HG03460 (cell line): ENCODE measurements around the gene PLCL1.
A peak's percentile ranks its signal among the peaks of the same experiment; 100 is the strongest.

Experiments
- ATAC-seq: cut with Tn5 transposase; IDR thresholded peaks from one replicate; pipeline ENCODE4 v1.9.1; 2021; ENCODE audit not compliant: unreplicated experiment

Gene PLCL1

DNA sequence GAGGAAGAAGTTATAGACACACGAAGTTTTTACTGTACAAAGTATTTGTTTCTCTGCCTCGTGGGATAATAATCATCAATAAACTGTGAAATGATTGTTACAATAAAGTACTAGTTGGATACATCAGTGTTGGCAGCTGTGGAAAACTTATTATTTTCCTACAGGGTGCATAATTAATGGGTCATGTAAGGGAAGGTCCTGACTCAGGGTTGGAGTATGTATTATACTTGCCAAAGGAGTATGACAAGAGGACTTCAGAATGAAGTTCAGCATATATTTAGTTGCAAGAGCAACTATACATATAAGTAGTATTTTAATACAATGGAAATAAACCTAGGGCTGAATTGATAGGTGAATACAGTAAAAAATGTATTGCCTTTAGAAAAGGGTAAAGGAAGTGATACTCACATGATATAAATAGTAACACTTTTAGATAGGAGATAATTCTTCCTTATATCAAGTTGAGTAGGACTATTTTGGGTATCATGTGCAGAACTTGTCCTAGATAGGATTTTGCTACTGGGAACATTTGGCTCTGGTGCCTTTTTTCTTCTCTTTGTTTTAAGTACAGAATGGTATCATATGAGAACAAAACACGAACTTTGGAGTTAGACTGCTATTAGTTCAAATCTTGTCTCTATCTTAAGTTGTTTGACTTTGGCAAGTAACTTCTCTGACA is 79.1 kb downstream of the PLCL1 start:
- ATAC-seq, result no peak

DNA sequence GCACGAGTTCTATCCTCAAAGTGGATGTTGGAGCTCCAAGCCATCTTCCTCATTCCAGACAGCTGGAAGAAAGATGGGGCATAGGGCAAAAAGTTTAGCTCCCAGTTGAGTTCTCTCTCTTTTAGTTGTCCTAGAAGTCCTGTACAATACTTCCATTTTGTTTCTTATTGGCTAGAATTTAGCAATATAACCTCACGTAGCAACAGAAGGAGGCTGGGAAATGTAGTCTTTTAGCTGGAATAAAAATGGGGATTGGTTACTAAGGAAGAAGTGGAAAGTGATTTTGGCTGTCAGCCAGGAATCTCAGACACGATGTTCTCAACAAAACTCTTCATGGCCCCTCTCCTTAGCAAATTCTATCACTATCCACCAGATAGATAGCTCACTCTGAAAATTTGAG is 79.9 kb downstream of the PLCL1 start:
- ATAC-seq, result no peak

DNA sequence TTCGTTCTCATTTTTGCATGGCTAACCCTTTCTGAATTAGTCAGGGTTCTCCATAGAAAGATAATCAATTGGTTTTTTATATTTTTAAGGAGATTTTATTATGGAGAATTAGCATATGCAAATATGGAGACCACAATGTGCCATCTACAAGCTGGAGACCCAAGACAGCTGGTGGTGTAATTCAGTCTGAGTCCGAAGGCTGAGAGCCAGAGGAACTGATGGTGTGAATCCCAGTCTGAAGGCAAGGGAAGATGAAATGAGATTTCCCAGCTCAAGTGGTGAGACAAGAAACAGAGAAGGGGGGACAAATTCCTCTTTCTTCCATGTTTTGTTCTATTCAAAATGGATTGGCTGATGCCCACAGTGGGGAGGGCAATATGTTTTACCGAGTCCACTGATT is 80.7 kb downstream of the PLCL1 start:
- no peak for ATAC-seq

DNA sequence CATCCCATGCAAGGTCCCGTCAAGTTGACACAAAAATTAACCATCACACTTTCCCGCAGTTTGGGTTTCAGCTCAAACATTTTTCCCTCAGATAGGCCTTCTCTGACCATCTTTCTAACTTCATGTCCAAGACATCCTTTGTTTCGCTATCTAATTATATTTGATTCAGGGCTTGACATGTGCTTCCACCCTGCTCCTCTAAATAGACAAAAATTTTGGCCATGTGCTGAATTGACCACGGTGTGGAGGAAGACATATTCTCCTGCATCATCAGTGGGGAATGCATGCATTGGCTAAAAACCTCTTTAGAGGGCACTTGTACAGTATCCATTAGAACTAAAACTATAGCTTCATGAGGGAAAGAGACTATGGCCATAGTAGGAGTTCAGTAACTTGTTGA is 81.2 kb downstream of the PLCL1 start:
- ATAC-seq, result no peak

DNA sequence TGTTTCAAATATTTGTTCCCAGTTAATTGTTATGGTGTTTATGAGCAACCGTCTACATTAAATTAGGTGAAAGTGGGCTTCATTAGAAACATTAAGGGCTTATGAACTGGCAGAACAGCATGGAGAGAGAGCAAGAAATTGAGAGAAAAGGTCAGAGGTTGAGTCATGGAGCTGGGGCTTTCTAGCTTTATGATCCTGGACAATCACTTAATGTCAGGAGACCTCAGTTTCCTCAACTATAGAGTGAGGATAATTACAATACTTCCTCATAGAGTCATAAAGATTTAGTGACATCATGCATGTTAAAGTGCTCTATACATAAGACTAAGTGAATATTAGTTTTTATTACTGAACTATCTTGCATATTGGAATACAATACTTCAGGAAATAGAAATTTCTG is 83.9 kb downstream of the PLCL1 start:
- no peak for ATAC-seq

DNA sequence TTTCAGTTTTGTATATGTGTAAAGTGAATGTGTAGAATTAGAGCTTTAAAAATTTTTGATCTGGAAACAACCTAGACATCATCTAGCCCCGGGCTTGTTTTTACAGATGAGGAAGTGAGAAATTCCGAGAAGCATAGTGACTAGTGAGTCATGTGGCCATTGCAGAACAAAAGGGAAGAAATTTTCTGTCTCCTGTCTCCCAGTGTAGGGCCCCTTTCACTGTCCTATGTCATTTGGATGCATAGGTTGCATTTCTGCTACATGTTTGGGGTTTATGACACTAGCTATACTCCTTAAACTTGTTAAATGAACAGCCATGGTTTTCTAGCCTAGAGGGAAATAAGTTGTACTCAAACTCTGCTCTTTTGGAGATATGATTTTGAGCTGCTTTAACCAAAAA is 84.6 kb downstream of the PLCL1 start:
- peak; percentile 99 for ATAC-seq

DNA sequence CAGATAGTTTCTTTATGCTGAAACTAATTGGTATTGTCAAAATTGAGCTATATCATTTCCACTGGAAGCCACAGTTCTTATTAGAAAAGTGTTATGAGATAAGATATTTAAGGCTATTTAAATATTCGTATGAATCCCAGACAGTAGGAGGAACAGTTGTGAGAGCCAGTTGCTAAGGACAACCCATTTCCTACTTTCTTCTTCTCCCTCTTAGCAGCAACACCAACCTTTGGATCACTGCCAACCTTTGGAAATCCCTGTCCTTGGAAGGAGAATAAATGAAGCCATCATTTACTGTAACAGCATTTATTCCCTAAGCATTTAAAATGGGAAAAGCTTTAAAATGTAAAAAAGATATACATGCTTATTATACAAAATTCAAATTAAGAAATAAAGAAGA is 85.8 kb downstream of the PLCL1 start:
- no peak for ATAC-seq

DNA sequence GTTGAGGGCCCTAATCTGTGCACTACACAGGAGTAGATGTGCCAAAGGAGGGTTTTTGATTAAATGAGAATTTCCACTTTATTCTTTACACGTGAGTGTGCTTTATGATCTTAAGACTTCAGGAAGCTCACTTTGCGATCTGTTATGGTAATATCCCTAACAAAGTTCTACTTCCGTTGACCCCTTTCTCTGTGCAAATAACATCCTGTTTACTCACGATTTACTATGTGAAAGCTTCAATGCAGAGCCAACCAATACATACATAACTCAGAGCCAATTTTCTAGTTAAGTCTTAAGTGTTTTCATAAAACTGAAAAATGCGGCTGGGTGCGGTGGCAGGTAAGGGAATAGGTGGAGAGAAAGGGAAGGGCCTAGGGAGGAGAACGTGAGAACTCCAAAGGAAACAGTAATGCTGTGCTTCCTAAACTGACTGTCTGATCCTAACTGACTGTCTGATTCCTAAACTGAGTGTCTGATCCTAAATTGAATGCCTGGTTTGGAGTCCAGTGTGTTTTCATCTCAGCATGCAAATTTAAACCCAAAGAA is 87.6 kb downstream of the PLCL1 start:
- ATAC-seq, result no peak

DNA sequence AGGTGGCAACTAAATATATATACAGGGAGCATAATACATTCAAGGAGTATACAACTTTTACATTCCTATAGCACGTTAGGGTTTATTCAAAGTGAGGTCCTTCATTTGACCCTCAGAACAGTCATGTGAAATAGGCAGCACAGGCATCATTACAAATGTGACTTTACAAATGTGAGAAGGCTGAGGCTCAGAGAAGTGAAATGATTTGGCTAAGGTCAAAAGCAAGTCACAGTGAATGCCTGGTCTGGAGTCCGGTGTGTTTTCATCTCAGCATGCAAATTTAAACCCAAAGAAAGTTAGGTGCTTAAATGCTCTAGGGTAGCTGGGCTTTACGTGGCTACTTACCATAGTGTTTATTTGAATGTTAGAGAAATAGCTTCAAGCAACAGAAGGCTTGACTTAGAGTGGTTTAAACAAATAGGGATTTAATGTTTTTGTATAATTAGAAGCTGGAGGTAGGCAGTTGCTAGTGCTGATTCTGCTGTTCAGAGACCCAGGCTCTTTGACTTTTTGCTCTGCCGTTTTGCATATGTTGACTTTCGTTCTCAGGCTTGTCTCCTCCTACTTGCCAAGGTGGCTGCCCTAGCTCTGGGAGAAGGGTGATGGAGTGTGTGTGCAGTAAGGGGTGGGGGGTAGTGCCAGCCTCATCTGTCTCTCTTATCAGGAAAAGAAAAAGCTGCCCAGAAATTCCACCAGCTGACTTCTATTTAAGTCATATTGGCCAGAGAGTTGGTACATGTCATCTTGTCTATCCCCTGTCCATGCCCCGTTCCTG is 89.2 kb downstream of the PLCL1 start:
- ATAC-seq, result no peak

DNA sequence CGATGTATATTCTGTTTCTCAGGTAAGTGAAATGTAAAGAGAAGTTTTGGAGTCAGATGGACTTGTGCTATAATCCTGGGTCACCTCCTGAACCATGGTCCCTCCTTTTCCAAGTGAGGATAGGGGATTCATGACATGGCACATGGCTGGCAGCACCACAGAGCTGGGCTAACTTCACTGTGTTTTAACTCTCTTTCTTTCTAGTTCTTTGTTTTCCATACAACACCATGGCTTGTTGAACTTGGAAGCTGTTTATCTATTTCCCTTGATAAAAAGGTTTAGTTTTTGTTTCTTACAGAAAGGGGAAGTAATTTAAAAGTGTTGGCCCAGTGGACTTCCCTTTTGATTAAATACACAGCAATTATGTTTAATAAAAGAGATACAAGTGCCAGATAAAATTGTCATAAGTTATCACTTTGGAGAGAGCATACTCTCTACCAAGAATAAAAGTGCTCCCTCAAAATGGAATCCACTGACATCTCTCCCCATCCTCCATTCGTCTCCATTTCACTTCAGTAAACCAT is 90.4 kb downstream of the PLCL1 start:
- ATAC-seq, result no peak

DNA sequence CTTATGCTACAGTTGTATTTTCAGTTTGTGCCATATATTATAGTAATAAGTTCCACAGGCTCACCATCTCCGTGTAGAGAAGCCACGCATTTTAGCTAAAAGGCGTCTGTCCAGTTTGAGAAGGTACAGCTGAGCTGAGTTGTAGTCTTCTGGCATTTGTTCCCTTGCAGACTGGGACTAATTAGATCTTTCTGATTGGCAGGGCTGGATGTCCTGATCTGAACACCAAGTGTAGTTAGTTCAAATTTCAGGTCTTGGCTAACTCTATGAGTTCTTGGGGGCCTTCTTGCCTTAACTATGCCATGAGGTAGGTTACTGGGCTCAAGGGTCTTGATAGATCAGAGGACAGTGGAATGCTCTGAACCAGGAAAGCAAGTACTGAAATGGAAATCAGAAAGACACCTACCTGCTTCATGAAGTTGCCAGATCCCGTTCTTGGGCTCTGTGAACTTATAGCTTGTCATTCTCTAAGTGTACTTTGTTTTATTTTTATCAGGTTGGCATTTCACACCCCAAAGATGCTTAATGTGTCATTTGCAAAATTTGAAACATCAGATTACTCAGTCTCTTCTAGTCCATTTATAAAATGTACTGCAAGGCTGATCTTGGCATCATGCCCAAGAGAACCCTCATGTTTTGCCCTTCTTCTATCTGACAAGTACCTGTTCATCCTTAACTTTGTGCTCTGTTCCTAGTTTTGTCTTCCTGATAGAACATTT is 93.7 kb downstream of the PLCL1 start:
- no peak for ATAC-seq

DNA sequence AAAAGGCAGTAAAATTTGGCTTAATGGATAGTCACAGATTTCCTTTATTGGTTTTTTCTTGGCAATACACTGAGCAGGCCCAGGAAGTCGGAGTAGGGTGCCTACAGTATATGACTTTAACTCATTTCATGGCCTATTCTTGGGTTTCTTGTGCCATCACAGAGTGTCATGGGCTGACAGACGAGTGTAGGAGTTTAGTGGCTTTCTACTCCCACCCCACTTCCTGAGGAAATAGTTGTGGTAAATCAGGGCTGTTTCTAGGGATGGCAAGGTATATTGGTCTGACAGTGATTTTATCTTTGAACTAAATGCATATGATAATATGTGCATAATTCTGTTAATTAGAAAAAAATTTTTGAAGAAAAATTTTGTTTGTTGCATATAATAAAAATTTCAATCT is 100.1 kb downstream of the PLCL1 start:
- ATAC-seq, result no peak

DNA sequence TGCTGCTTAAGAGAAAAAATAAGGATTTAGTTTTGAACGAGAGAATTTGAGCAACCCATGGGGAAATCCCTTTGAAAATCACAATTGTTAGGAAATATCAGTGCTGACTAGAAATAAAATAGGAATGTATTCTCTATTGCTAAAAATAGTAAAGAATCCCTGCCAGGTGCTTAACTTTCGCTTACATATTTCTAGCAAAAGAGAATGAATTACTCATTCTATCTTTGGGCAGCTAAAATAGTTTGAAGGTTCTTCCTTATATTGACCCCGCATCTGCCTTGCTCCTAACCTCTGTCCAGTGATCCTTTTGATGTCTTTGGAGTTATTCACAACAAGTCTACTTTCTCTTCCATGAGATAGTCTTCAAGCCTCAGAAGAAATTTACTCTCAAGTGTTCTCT is 103.8 kb downstream of the PLCL1 start:
- ATAC-seq, result no peak

DNA sequence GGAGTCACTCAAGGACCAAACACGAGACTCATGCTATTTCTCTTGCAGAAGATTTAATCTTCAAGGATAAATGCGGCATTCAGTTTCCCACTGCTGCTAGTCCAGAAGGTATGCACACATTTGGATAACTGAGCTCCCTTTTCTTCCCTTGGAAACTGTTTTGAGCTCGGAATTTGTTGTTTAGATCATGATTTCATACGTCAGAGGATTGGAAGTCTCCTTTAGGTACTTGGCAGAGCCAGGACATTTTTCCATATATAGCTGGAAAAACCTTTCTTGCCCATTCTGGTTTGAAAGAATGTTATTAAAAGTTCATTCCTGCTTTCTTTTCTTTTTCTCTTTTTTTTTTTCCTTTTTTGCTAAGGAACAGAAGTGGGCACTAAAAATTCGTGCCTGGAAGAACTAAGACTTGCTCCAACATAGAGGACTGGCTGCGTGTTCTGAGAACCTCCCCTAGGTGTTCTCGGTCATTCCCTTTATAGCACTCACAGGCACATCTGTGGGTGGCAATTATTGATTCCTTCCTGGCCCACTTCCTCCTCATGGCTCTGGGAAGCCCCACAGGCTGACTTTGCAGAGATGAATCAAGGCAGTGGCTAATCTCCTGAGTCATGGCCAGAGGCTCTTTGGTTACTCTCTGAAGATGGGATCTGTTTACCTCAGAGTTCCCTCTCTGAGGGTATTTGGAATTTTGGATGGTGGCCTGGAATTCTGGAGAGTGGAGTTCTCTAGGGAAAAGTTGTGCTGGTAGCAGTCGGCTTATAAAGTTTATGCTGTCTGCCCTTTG is 104.8 kb downstream of the PLCL1 start:
- ATAC-seq, result no peak

DNA sequence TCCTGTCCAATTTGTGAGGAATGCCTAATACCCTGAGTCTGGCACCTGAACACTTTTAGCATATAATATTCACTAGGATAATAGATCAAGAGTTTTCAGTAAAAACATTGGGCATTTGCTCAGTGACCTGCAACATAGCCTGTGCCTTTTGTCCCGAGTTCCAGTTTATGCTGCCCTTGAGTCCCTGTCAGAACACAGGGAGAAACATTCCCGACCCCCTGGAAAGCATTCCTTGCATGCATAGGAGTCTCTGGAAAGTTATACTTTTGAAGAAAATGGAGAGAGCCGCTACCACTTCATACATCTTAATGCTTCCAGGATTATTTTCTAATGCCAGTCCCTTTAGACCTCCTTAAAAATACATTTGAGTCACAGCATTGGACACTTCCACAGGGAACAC is 107.3 kb downstream of the PLCL1 start:
- ATAC-seq, result no peak

DNA sequence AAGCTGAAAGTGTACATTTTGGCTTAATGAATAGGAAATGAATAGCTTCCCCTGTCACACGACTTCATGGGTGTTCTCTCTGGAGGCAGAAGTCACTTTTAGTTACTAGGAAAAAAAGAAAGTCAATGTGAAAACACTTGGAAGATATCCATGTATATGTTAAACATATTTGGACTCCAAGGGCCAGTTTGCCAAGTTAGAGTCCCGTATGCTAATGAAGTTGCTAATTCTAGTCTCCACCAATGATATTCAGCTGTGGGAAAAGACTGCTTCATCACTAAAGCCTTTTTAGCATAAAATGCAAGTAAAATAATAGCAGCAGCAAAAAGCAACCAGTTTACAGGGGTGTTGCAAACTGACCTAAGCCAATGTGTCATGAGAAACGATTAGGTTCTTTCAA is 108.7 kb downstream of the PLCL1 start:
- no peak for ATAC-seq

DNA sequence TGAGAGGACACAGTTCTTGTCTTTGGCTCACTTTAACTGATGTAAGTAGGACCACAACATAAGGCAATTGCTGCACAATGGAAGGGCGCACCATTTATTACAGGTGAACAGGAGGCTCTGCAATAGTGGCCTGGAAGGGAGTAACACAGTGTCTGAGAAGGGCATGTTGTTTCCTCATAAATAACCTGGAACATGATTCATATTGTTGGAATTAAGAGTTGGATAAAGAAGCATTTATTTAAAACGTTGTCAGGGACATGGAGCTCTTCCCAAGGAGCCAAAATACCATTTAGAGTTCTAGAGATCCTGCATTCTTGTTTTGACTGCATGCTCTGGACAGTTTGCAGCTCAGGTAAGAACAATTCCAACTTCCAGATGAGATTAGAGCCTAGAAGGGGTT is 110.4 kb downstream of the PLCL1 start:
- ATAC-seq, result no peak

DNA sequence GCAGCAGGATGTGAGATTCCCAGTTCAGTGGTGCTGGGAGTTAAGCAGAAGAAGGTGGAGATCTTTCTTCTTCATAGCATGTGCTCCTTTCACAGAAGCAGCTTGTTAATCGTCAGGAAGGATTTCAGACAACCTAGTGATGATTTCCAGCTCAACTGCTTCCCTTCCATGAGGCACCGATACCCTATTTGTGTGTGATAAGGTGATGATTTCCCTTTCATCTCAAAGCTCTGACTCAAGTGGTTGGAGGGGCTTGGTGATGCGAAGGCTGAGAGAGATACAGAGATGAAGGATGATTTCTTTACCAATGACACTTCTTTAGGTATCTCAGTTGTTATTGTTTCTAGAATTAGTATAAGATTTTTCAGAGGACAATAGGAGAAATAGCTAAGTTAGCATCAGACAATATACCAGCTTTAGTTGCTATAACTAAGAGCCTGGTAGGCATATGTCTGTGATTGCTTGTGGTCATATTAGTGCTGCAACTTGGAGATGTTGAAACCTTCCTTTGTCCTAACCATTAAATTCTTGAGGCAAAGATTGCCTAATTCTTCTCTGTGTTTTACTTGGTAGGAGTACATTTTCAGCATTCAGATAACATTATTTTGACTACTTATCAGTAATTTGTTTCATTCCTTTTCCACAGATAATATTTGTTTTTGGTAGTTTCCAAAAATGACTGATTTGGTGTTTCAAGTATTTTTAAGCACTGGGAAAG is 111.3 kb downstream of the PLCL1 start:
- no peak for ATAC-seq

DNA sequence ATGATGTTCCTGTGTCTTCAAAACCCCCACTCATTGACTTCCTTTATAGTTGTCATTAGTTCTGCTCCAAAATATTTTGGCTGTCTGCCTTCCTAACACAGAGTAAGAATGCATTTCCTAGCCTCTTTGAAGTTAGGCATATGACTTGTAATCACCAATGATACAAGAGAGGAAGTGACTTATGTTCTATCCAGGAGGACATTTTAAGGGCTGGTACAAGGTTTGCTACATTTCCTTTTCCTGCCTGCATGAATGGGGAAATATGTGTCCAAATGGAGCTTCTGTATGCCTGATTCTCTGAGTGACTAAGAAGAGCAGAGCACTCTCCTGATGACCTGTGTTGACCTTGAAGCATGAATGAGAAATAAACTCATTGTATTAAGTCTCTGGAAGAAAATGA is 115.1 kb downstream of the PLCL1 start:
- ATAC-seq, result no peak

DNA sequence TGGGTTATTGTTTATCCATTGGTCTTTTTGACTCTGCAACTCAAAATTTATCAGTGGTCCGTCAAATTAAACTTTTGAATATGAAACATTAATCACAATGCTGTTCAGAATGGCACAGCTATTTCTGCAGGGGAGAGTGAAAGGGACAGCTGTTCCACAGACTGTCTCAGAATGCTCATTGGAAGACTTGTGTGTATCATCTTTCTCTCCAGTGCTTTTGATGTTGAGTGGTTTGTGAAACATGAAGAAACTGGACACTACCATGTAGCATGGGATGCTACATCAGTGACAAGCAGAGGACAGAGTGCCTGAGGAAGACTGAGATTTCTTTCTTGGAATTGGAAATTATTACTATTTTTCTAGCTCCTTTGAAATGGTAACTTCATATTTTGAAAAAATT is 115.7 kb downstream of the PLCL1 start:
- no peak for ATAC-seq
